Measurements from ENCODE around the gene ARHGAP44. TPM values are rescaled to one million over a fixed set of nuclear protein-coding genes. Genes with fewer than 3 reads are reported as not detected.

ARHGAP44 gene
- total RNA-seq, 1 experiment from 2014 or later: 9.9 TPM

DNA sequence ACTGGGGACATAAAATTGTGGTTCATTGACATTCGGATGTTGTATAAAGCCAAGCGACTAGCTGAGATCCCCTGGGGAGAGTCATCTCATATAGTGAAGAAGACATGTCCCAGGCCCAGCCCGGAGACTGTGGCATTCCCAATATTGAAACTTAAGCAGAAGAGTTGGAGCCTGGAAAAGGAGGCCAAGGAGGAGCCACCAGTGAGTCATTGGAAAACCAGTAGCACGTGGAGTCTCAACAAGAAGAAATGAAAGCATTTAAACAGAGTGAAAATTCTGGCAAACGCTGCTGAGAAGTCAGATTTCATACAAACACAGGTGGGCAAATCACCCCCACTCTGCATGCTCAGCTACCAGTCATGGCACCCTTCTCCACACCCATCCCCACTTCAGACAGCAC, 237.9 kb downstream of the ARHGAP44 start:
- Histone ChIP-seq H3K9ac (ENCODE audit: extremely low read depth, insufficient read length, low read length) (no peak overlapping the region), H3K14ac (ENCODE audit: insufficient read depth, low read length) (no peak overlapping the region), H3K18ac (ENCODE audit: insufficient read length, low read depth, low read length) (no peak overlapping the region), H2BK15ac (ENCODE audit: low read depth, low read length) (no peak overlapping the region), H2AFZ (ENCODE audit: low read length) (no peak overlapping the region), H3K27ac (ENCODE audit: insufficient read length, low read depth, low read length) (no peak overlapping the region), H2BK5ac (ENCODE audit: insufficient read length, low read length) (no peak overlapping the region), H2AK5ac (ENCODE audit: insufficient read length, low read length) (no peak overlapping the region), H3K27me3 (ENCODE audit: insufficient read depth, low read length) (no peaks in the 10 kb centered on the region), H3K4me2 (ENCODE audit: insufficient read depth, insufficient read length, low read length) (no peak overlapping the region), H3K4ac (ENCODE audit: low read depth, low read length) (no peak overlapping the region), H3K56ac (ENCODE audit: insufficient read length, low read depth, low read length) (no peak overlapping the region), H4K20me1 (ENCODE audit: control insufficient read depth, insufficient read depth, insufficient read length) (no peaks in the 10 kb centered on the region), H4K5ac (ENCODE audit: insufficient read length, low read depth, low read length) (no peak overlapping the region), H3K79me2 (ENCODE audit: insufficient read depth, low read length) (no peaks in the 10 kb centered on the region), H3K4me1 (ENCODE audit: insufficient read depth, low read length) (no peaks in the 10 kb centered on the region; the same call in 1 of the 2 replicates), H3K23ac (ENCODE audit: insufficient read length, low read depth, low read length) (no peak overlapping the region), H3K23me2 (ENCODE audit: insufficient read length, low read depth, low read length, poor library complexity, severe bottlenecking) (no peaks in the 10 kb centered on the region), H4K8ac (replicated peaks; ENCODE audit: insufficient read length, low read depth, low read length) (no peak overlapping the region), H3K79me1 (ENCODE audit: insufficient read depth, low read depth, low read length, poor library complexity, severe bottlenecking) (no peaks in the 10 kb centered on the region), H3K9me3 (ENCODE audit: control insufficient read depth, low read depth, low read length) (no peaks in the 10 kb centered on the region), H2BK120ac (ENCODE audit: low read depth, low read length, poor library complexity, severe bottlenecking) (no peak overlapping the region), H3T11ph (ENCODE audit: low read length) (no peak overlapping the region), H2BK12ac (ENCODE audit: insufficient read length, low read depth, low read length) (no peak overlapping the region), H2BK20ac (ENCODE audit: low read depth, low read length, poor library complexity, severe bottlenecking) (no peak overlapping the region), H4K91ac (ENCODE audit: insufficient read length, low read depth, low read length) (no peak overlapping the region)
- Mint-ChIP-seq H3K4me1 (peaks cover 24 to 30% of the 10 kb centered on the region in 2 experiments), H3K27ac (no peak overlapping the region; a peak in 1 of 7 replicates), H3K9me3 (peaks cover 0 to 3% of the 10 kb centered on the region in 2 experiments; a peak in 3 of 5 replicates), H3K27me3 (ENCODE audit: low read depth) (peaks cover 4% of the 10 kb centered on the region), H3K4me3 (no peak overlapping the region), H3K36me3 (ENCODE audit: insufficient read depth in 1 of 3, low read depth in 3 of 3) (no peaks in the 10 kb centered on the region)
- TF ChIP-seq, protein P1, sequence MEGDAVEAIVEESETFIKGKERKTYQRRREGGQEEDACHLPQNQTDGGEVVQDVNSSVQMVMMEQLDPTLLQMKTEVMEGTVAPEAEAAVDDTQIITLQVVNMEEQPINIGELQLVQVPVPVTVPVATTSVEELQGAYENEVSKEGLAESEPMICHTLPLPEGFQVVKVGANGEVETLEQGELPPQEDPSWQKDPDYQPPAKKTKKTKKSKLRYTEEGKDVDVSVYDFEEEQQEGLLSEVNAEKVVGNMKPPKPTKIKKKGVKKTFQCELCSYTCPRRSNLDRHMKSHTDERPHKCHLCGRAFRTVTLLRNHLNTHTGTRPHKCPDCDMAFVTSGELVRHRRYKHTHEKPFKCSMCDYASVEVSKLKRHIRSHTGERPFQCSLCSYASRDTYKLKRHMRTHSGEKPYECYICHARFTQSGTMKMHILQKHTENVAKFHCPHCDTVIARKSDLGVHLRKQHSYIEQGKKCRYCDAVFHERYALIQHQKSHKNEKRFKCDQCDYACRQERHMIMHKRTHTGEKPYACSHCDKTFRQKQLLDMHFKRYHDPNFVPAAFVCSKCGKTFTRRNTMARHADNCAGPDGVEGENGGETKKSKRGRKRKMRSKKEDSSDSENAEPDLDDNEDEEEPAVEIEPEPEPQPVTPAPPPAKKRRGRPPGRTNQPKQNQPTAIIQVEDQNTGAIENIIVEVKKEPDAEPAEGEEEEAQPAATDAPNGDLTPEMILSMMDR (conservative IDR thresholded peaks at IDR 0.05): no peak
- no CpG with 5 or more reads among the region's 5 CpGs for WGBS (ENCODE audit: extremely low coverage, insufficient read length, low lambda C conversion rate)
- DNase-seq: no peak
